Daoy (cell line): ENCODE results near the gene SARDH. TPM values are rescaled to one million over a fixed set of nuclear protein-coding genes. Genes with fewer than 3 reads are reported as not detected.
A peak's percentile ranks its signal among the peaks of the same experiment; 100 is the strongest.

Experiments used
- DNase-seq: peaks from one replicate; pipeline ENCODE4 v3.0.0-alpha.2; 2015; ENCODE audit warnings: low read depth
- total RNA-seq: library from RNA; depleted of rRNA; stranded (reverse); fragments of >200 nt; shearing (Covaris generic); gene quantifications from 2 replicates; pipeline ENCODE4 v1.2.3, GENCODE V29; 2014

SARDH gene
- total RNA-seq, 1 experiment from 2014 or later, result 1.2 TPM

DNA sequence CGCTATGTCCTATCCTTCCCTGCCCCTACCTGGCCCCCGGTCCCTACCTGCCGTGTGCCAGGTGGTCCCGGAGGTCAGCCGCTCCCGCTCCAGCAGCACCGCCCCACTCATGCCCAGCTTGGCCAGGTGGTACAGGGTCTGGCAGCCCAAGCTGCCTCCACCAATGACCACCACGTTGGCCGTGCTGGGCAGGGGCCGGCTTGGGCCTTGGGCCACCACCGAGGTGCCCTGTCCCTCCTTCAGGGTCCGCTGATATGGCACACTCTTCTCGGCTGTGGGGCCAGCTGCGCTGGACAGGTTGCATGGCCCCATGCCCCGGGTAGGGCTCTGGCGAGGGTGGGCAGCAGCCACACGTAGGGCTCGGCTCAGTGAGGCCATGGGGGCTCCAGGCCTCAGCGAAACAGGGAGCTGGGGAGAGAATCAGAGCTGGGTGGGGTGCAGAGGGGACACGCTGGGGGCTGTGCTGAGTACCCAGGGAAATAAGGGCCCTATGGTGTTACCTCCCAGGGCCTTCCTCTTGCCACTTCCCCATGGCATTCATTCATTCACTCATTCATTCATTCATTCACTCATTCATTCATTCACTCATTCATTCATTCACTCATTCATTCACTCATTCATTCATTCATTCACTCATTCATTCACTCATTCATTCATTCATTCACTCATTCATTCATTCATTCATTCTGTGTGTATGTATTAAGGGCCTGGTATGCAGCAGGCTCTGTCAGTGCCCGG, 4.2 kb downstream of the SARDH start:
- DNase-seq, result no peak

DNA sequence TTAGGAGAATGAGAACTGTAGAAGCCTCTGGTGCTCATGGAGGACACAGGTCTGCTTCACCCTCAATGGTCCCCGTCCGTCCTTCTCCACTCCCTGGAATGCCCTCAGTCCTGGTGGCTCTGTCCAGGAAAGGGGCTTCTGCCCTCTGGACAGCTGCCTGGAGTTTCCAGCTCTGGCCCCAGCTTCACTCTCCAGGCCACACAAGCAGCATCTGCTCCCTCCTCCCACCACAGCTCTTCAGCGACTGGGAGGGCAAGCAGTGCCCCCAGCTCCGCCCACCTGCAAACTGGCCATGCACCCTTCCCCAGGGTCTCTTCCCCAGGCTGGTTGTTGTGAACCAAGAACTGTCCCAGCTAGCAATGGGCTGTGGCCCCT, 4.7 kb downstream of the SARDH start:
- no peak for DNase-seq

DNA sequence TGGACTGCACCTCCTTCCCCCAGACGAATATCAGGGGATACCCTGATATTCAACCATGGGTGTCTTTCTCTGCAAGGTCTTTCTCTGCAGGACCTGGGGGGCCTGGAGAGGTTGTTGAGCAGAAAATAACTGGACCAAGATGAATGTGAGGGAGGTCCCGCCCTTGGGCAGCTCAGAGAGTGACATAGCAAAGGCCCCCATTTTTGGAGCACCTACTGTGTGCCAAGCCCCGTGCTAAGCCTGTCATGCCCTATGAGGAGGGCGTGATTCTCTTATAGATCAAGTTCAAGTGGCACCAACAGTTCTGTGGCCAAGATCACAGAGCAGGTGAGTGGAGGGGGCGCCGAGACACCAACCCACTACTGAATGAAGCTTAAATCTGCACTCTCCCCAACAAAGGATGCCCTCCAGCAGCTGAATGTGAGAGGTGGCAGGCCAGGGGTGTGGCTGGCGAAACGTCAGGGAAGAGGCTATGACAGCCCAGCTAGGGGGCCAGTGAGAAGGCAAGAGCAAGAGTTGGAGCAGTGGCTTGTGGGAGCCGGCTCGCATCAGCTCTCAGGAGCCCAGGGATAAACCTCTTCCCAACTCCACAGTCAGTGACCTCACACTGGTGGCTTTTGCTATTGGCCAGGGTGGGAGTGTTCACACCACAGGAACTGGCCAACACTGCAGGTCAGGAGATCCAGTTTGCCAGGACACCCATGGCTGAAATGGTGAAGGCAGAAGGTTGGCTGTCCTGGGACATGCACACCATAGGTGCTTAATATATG, 5.3 kb downstream of the SARDH start:
- DNase-seq, result no peak

DNA sequence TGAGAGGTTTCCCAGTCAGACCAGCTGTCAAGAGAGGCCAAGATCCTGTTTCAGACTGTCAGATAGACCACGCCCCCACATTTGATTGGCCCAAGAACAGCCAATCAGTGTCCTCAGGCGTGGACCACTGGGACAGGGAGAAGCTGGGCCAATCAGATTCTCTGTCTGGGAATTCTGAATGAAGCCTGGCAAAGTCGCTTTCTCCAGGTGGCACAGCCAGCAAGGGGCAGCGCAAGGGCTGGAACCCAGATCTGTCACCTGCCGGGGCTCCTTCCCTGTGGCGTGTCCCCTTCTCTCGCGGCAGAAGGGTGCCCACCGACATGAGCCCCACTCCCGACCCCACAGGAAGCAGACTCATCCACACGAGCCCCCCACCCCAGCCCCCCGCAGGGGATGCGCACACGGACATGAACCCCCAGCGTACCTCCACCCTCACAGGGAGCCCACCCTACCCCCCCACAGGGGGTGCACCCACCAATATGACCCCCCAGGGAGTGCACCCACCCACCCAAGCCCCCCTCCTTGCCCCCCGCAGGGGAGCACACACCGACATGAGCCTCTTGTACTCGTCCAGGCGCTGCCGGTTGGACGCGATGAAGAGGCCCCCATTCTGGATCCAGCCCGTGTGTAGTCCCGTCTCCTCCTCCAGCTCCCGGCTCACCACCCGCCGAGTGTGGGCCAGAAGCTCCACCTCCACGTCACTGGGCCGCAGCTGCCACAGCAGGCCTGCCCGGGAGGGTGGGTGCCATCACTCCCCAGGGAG, 6.1 kb downstream of the SARDH start:
- peak; percentile 69 for DNase-seq

DNA sequence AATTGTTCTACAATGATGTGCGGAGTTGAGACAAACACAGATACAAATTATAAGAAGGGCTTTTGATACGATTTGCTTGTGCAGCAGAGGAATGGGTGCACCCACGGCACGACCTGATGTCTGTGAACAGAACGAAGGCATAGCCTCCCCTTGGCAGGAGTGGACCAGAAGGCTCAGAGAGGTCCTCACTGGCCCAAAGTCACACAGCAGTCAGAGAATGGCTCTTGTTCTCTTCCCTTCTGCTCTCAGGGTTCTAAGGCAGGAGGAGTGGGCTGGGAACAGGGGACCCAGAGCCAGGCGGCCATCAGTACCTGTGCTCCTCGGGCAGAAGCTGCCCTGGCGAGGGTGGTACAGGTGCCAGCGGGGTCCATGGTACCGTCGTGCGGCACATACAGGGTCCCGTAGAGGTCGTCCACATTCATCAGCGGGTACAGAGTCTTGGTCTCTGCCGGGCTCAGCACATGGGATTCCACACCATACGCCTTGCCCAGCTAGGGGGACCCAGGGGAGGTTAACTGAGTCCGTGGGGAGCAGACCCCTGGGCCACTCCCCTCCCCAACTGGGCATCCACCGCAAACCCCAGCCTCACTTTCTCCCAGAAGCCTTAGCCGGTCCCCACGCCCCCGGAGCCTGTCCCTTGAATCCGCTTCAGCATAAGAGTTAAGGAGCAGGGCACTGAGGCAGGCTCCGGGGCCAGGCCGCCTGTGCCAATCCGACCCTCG, 7.0 kb downstream of the SARDH start:
- no peak for DNase-seq

DNA sequence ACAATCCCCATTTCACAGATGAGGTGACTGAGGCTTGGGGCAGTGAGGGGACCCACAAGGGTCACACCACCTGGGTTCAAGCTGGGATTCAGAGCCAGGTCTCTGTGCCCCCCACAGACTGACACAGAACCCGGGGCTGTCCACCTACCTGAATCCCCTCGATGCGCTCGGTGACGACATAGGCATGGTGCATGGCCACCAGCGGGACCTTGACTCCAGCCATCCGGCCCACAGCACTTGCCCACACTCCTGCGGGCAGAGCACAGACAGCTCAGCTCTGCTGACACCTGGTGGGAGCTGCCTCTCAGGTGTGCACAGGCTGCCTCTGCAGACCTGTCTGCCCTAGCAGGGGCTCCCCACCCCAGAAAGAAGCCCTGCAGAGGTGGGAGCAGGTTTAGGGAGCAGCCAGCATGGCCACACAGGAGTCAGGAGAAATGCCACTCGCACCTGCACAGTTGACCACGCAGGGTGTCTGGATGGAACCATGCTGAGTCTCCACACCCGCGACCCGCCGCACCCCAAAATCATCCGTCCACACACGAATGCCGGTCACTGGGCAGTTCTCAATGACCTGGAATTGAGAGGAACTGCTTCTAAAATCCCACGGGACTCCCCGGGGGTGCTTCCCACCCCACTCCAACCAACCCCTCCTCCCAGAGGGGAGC, 8.4 kb downstream of the SARDH start:
- no peak for DNase-seq

DNA sequence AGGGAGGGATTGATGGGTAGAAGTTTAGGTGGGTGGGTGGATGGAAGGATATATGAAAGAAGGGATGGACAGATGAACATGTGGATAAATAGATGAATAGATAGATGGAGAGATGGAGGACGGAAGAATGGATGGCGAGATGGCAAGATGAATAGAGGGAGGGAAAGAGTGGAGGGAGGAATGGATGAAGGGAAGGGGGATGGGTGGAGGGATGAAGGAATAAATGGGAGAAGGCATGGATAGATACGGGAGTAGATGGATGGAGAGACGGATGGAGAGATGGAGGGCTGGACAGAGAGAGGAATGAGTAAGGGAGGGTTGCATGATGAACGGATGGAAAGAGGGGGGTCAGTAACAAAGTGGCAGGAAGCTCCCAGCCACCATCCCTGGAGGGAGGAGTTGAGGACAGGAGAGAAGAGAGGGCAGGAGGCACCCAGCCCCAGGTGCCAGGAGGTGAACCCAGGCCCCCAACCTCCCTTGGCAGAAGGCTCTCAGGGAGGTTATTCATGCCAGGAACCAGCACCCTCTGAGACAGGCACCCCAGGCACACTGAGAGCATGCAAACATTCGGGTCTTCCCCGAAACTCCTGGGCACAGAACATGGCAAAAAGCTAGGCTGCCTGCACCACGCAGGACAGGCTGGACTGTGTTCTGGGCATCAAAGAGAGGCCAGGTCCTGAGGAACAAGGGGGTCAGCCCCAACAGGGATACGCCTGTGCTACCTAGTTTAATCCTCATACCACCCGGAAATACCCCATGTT, 9.1 kb downstream of the SARDH start:
- DNase-seq, result no peak

DNA sequence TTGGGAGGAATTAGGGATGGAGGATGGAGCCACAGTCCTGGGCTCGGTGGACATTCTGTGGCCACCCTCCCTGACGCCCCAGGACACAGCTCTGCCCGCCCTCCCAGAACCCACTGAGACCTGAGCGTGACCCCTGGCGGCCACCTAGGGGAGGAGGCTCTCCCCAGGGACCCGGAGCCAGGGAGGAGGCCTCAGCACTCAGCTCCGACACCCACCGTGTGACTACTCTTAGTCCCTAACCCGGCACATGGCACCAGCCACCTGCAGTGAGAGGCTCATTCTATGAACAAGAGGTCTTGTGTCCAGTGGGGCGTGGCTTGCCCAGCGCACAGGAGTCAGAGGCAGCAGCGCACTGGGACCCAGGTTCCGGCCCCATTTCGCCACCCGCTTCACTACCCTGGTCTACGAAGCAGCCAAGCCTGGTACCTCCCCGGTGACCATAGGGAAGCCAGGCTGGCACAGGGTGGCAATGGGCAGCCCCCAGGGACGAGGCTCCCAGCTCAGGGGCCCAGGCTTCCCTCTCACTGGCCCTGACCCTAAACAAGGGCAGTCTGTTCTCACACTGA, 10.2 kb downstream of the SARDH start:
- DNase-seq, result no peak

DNA sequence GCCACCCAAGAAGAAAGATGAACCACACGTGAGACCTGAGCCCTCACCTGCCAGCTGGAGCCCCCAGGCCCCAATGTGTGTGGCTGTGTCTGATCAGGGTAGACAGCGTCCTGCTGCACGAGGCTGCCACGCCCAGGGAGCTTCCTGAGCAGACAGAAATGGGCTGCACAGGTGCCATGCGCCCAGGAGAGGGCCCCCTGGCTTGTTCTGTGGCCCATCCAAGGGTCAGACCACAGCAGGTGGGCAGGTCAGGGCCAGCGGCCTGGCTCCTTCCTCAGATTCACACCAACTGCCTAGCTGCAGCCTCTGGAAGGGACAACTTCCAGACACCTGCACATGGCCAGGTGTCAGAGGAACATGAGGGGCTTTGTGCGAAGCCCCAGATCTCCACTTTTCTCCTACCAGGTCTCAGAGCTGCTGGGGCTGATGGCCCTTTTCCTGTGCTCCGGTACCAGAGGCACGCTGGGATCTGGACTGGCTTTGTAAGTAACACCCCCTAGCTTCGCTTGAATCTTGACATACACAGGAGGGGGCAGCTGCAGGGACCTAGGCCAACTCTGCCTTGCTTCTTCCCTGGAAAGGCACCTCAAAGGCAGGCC, 10.8 kb downstream of the SARDH start:
- peak; percentile 9 for DNase-seq

DNA sequence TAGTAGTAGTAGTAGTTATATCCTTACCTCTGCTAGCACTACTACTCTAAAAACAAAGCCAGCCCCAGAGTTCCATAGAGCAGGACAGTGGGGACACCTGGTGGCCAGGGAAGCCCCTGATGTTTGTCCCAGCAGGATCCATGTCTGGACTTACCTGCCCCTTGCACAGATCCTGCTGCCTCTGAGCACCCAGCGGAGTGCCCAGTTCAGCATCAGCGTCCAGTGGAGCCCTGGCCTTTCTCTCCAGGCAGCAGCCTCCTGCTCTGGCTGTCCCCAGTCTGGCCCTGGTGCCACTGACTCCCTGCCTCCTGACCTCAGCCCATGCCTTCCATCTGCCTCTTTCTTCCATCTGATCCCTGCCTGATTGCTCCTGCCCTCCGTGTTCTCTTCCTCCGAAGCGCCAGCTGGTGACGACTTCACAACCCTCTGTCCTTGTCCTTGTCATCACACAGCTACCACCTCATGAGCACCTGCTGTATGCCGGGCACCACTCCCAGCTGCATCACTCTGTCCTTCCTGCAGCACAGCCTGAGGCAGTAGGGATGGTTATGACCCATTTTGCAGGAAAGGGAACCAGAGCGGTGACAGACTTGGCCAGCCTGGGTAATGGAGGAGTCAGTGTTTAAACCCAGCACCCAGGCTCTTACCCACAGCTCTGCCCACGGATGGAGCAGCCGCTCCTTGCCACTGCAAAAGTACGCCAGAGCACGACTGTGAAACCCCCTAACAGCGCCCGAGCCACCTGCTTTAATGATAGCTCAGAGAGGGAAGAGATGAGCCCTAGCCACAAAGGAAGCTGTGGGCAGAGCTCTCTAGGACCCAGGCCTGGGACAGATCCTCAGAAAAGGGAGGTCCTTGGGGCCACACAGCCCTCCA, 11.5 kb downstream of the SARDH start:
- peak; percentile 73 for DNase-seq

DNA sequence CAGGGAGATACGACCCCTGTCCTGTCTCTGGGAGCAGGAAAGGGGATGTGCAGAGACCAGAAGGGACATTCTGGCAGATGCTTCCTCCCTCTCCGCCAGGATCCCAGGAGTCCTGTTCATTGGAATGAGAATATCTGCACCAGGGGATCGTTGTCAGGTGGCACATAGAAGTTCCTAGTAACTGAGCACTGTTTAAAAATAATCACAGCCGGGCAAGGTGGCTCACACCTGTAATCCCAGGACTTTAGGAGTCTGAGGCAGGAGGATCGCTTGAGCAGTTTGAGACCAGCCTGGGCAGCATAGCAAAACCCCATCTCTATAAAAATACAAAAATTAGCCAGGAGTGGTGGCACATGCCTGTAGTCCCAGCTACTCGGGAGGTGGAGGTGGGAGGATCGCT, 12.3 kb downstream of the SARDH start:
- no peak for DNase-seq

DNA sequence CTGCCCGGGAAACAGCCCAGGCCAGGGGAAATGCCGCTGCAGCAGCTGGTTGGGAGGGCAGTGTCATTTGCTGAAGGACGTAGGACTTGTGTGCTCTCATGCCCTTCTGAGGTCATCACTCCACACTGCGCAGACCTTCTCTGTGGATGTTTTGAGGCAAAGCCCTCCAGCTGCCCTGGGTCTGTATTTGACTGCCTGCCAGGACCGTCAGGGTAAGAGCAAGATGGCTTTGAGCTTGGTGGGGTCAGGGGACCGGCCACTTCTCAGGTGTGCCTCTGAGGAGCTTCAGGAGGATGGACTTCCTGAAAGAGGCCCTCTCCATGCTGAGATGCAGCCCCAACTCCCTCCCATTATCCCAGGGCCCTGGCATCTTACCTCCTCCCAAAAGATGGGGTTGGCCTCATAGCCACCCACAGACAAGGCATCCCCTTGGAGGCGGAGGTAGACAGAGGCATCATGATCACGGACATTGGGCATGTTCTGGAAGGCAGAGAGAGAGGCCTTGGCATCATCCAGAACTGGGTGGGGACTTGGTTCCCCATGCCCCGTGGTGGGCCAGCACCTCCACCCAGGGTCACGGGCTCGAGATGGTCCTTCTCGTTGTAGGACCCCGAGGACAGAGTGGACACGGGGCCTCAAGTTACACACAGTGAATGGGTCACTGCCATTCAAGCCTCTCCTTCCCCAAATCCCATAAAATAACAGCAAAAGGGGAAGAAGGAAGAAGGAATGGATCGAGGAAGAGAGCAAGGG, 19.4 kb downstream of the SARDH start:
- no peak for DNase-seq

DNA sequence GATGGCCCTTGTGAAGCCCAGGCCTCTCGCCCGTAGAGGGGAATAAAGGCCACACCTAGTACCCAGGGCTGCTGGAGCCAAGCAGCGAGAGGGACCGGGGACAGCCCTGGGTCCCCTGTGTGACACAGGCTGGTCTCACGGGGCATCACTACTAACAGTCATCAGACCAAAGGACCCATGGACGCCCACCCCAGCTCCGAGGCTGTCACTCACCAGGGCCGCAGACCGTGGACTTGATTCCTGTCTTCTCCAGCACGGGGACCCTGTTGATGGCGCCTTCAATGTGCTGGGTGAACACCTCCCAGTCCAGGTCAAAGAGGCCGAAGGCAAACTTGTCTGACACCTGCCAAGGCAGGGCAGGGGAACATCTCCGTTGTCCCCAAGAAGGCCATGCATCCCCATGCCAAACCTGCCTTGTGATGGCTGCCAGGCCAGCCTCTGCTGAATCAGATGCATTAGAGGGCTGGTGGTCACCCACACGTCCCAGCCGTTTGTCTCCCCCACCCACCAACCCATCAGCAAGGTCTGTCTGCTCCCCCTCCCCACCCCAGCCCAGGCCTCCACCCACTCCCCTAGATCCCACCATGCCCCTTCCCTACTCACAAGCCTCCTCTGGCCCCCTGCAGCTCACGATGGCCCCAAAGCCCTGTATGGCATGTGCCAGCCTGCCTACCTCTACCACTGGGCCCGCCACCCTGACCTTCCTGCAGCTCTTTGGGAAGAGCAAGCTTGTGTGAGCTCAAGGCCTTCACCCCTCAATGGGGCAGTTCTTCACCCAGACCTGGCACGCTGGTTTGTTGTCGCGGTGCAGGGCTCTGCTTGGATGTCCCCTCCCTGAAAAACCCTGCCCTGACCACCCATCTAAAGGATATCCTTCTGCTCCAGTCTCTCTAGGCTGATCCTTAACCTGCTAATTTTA, 20.8 kb downstream of the SARDH start:
- DNase-seq, result peak; percentile 4

DNA sequence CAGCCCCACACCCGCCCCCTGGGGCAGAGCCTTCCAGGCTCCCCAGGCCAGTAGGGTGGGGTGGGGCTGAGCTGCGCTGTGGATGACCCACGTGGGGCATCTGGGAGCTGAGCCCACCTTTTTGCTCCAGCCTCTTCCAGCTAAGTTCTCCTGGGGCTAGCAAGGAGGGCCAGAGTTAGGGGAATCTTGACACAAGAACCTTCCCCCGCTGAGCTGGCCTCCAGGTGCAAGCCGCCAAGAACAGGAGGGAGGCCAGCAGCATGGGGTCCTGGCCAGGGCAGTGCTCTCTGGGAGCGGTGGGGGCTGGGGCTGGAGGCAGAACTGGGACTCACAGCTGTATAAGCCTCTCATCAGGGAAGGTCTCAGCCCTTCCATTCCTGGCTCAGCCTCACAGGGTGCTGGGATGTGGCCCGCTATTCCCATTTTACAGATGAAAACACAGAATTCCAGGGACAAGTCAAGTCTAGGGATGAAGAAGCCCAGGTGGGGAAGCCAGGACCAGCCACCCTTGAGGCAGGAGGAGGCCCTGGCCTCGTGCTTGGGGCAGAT, 21.5 kb downstream of the SARDH start:
- peak; percentile 18 for DNase-seq

DNA sequence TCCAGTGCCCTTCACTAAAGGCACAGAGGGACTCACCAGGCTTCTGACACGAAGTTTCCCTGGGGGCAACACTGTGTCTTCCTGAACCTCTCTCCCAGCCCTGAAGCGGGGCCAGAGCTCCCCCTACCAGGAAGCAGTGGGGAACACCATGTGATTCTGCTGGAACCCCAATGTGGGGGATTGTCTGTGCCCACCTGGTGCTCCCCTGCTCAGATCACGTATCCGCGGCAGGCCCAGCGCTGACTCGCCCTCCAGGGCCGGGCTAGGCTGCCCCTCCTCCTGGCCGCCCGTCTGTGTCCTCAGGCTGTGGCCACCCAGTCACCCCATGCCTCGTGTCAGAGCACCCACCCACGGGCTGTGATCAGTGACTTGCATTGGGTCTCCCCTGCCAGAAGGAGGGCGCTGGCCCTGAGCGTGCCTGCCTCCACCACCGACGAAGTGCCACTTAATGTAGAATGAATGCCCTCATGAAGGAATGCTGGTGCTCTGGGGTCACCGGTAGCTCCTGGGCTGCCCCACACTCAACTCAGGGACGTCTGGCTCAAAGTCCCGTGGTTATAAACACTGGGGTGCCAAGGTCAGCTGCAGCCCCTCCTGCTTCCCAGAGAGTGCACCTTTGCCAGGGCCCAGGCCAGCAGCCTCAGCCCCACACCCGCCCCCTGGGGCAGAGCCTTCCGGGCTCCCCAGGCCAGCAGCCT, 22.1 kb downstream of the SARDH start:
- peak; percentile 78 for DNase-seq

DNA sequence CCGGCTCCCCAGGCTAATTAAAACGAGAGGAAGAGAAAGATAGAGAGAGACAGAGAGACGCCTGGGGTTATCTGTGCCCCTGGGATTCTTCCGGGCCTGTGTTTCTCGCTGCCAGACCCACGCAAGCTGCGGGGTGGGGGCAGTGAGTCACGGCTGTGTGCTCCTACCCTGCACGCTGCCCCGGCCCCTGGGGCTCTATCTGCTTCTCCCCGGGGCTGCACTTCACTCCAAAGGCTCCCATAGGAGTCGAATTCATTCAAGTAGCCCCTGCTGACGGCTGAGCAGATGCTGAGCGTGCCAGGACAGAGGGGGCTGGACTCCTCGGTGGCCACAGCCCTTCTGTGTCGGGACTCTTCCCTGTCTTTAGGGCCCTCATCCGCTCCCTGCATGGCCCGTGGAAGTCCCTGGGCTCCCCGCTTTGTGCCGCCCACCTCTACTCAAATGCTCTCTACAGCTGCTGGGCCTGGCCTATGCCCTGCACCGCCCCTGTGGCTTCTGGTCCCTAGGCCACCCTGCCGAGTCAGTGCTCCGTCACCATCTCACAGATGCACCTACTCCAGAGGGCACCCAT, 22.8 kb downstream of the SARDH start:
- DNase-seq, result peak; percentile 85
